NCI-H82 treated with DMSO at 0.1 percent for 48 hours (cell line): Measurements from ENCODE around the gene LRRC28.
A peak's percentile ranks its signal among the peaks of the same experiment; 100 is the strongest.
"Not testable (repeated sequence)": the region's sequence is repeated elsewhere in the genome, so short reads cannot be mapped to it uniquely, and the experiment has no call there.

Experiments
- DNase-seq: peaks from one replicate; lab custom pipeline; 2025; ENCODE audit not compliant: unreplicated experiment; lab: John Stamatoyannopoulos, UW

Gene LRRC28

GRCh38 chr15:99250857-99251841 lies at the start of gene LRRC28:
TSS of gene LRRC28 (plus strand) at chr15:99251481. CDS start at chr15:99255958, 4,477 bp downstream.
- DNase-seq, result peak; percentile 97

- DNase-seq, result no peak
Observed at GRCh38 chr15:99202176-99202552, 49.1 kb upstream of the LRRC28 start.

- no peak for DNase-seq
Observed at GRCh38 chr15:99207672-99208071, 43.6 kb upstream of the LRRC28 start.

GRCh38 chr15:99209326-99209725 lies 42.0 kb upstream of the LRRC28 start:
- no peak for DNase-seq

GRCh38 chr15:99210334-99210733 lies 40.9 kb upstream of the LRRC28 start:
- DNase-seq, result no peak

- DNase-seq, result no peak
Observed at GRCh38 chr15:99211926-99212325, 39.4 kb upstream of the LRRC28 start.

GRCh38 chr15:99212406-99212805 lies 38.9 kb upstream of the LRRC28 start:
- DNase-seq, result no peak

GRCh38 chr15:99213187-99213811 lies 38.0 kb upstream of the LRRC28 start:
- peak; percentile 6 for DNase-seq

GRCh38 chr15:99224372-99225214 lies 26.7 kb upstream of the LRRC28 start:
- no peak for DNase-seq

- no peak for DNase-seq
Observed at GRCh38 chr15:99226802-99227201, 24.5 kb upstream of the LRRC28 start.

- DNase-seq, result no peak
Observed at GRCh38 chr15:99228120-99228770, 23.0 kb upstream of the LRRC28 start.

GRCh38 chr15:99230867-99231266 lies 20.4 kb upstream of the LRRC28 start:
- DNase-seq, result no peak

- no peak for DNase-seq
Observed at GRCh38 chr15:99232740-99233139, 18.5 kb upstream of the LRRC28 start.

- DNase-seq, result not testable (repeated sequence)
Observed at GRCh38 chr15:99234160-99234559, 17.1 kb upstream of the LRRC28 start.

- DNase-seq, result no peak
Observed at GRCh38 chr15:99238849-99239248, 12.4 kb upstream of the LRRC28 start.

- no peak for DNase-seq
Observed at GRCh38 chr15:99239545-99240198, 11.6 kb upstream of the LRRC28 start.

GRCh38 chr15:99241752-99242151 lies 9.5 kb upstream of the LRRC28 start:
- DNase-seq, result no peak

GRCh38 chr15:99244306-99244705 lies 7.0 kb upstream of the LRRC28 start:
- DNase-seq, result no peak

- no peak for DNase-seq
Observed at GRCh38 chr15:99247062-99247461, 4.2 kb upstream of the LRRC28 start.

- DNase-seq, result no peak
Observed at GRCh38 chr15:99248000-99248715, 3.1 kb upstream of the LRRC28 start.
